ENCODE results near the gene EDA2R.

The EDA2R gene

DNA sequence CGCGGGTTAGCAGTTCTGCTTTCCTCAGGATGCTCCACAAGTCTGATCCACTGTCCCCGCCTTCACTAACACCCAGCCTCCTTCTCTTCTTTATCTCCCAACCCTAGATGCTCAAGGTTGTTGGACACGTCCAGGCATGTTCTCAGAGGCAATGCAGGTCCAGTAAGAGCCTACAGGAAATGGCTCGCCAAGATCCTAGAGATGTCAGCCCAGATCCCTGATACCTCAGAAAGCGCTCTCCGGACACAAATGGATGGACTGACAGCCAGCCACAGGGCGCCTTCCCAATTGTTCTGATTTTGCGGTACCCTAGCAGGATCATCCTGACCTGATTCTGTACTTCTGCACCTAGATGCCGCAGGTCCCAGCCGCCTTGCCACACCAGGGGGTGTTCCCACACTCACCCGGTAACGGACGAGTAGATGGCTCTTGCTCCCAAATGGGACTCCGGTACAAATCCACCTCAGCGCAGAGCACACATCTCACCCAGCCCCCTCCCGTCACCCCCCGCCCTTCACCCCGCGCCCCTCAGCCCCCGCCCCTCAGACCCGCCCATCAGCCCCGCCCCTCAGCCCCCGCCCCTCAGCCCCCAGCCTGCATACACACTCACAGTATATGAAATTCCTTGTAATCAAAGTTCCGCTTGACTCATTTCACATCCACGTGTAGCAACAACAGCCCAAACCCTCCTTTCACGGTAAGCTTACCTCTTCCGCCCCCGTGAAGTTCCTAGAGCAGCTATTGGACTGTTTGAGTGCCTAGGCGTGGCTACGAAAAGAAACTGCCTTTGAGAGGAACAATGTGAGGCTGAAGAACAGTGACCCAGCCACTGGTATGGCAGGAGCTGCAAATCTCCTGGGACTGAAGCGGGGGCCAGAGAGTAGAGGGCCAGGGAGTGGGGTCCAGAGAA, at the start of gene EDA2R:
EDA2R (minus strand) TSS at position 488 of the 910 bp plus-strand sequence. CDS start 23,058 bp downstream, outside the sequence.
- FAIRE-seq = peak; percentile 23

DNA sequence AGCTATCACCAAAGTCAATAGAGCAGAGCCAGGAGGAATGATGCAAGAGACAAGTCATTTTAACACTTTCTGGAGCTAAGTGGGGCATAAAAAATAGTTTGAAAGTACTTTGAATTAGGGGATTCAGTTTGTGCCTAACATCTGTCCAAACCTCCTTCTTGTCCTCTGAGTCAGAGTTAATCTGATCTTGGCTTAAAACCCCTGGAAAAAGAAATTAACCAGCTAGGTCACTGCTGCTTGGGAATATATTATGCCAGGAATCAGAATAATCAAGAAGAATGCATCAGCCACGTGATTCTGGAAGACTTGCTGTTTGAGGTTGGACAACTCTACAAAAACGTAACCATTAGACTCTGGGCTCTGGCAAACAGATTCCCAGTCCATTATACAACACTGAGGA, 45.3 kb upstream of the EDA2R start:
- FAIRE-seq = no peak

DNA sequence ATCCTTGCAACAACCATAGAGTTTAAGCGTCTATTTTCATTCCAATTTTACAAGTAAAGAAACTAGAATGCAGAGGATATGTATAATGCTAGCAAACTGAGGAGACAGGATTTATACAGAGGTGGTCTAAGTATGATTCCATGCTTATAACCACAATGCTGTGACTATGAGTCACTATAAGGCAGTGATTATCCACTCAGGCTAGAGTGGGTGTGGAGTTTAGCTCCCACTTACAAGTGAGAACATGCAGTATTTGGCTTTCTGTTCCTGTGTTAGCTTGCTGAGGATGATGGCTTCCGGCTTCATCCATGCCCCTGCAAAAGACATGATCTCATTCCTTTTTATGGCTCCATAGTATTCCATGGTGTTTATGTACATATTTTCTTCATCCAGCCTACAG, 41.6 kb upstream of the EDA2R start:
- FAIRE-seq = no peak

- FAIRE-seq = no peak
These were observed 38.6 kb upstream of the EDA2R start for GRCh38 chrX:66677430-66677829.

DNA sequence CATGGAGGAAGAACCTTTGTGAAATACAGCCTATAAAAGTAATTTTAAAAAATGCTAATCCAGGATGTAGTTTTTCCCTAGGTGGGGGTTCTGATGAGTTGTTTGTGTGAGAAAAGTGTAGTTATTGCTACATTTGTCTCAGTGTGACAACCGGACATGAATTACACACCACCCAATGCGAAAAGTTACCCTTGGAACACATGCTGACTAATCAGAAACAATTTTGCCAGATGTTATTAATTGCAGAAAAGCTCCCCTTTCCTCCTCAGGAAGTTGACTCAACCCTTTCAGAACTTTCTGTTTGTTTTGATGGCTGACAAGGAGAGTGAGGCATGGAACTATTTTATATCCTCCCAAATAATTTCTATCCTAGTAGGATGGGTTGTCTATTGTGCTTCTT, 38.1 kb upstream of the EDA2R start:
- no peak for FAIRE-seq

- no peak for FAIRE-seq
These were observed 37.5 kb upstream of the EDA2R start for GRCh38 chrX:66676413-66676812.

DNA sequence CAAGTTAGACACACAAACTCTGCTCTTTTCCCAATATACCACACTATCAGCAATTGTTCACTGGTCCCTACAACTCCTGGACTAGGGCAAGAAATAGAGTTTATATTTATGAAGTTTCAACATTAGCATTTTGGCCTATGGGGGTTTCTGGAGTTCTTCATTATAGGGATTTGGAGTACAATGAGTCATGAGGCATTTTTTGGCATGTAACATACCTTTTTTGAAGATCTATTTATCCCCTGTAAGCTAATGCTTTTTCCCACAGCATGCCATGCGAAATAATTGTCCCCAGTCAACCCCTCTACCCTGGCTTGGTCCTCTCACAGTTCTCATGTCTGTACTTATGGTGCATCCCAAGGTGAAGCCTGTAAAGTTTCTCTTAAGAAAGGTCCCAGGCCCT, 36.7 kb upstream of the EDA2R start:
- FAIRE-seq = no peak

DNA sequence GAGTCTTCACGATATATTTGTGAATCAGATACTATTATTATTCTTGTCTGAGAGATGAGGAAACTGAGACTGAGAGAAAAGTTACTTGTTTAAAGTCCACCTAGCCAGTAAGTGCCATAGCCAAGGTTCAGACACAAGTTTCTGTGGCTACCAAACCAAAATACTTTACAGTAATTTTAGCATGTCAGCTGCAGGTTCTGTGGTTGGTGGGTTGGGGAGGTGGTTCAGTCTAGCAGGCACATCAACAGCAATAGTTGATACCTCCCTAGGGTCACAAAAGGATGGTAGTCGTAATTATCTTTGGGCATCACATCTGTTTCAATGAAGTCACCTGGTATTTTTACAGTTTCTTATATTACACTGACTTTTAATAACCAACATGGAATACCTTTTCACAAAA, 35.6 kb upstream of the EDA2R start:
- FAIRE-seq = no peak

DNA sequence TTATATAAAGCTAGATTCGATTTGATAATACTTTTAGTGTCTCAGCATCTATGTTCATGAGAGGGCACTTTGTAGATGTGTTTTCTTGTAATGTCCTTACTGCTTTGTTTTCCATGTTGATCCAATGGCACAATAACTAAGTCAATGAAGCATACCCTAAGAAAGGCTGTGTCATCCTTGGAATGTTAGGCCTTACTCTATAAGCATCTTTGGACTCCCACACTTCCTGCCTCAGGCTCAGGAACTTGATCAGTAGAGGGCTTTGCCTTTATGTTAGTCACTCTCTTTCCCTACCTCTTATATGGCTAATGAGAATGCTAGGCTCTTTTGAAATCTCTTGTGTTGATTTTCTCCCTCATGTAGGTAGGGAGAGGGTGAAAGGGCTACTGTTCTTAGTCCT, 33.2 kb upstream of the EDA2R start:
- FAIRE-seq = no peak

- no peak for FAIRE-seq
These were observed 15.5 kb upstream of the EDA2R start for GRCh38 chrX:66654411-66654810.

DNA sequence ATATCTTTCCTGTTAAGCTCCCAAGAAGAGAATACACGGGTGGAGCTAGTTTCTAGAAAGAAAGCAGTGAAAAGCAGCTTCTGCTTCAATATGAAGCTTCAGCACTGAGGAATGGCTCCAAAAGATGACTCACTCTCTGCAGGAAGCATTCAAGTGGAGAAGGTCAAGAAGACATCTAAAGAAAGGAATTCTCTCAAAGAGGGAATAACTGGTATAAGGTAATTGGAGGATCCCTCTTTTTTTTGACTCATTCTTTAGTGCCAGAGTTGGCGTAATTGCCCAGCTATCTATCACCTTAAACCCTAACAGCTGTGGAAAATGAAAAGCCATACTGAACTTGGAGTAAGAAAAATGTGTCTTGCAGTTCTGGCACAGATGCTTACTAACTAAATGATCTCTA, 3.5 kb downstream of the EDA2R start:
- FAIRE-seq = peak; percentile 72

DNA sequence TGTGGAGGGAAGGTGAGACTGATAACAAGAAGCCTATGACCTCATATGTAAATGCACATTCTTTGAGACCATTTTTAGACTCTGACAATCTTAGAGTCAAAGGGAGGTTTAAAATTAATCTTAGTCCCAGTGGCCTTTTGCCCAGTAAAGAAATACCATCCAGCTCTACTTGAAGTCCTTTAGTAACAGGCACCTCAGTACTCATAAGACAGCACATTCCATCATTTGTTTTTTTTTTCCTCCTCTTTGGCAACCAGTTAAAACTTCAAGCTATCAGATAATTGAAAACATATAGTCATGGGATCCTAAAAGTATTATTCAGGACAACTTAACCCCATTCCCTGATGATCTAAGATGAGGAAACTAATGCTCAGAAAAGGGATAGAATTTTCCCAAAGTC, 4.6 kb downstream of the EDA2R start:
- FAIRE-seq = no peak

DNA sequence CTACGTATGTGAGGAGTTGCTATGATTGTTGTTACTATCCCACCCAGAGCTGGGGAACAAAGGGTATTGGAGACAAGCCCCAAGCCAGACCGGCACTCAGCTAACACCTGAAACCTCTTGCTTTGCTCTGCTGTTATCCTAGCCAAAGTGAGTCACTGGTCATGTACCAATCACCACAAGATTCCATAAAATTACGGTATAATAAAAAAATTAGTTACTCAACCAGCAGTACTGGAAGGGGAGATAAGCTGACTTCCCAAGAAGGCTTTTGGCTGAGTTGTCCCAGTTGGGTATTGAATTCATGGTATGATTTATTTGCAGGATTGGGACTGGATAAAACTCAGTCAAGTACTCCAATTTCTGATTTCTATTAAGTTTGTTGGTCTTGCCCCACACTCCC, 5.3 kb downstream of the EDA2R start:
- no peak for FAIRE-seq

- FAIRE-seq = no peak
These were observed 5.9 kb downstream of the EDA2R start for GRCh38 chrX:66632981-66633380.

DNA sequence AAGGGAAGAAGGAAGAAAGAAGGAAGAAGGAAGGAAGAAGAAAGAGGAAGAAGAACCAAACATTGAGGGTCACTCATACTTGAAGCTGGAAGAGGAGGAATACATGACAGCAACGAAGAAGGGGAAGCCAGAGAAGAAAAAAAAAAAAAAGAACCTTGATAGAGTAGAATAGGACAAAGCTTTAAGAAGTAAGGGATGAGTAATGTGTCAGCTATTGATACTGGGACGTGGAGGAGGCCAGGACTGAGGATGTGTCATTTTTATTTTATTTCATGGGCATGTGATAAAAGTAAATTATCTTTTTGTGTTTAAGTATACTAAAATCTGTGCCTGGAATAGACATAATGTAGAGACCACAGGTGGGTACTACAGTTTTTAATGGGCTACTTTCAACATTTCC, 6.4 kb downstream of the EDA2R start:
- no peak for FAIRE-seq

GRCh38 chrX:66625525-66625924, 13.4 kb downstream of the EDA2R start:
- FAIRE-seq = no peak

DNA sequence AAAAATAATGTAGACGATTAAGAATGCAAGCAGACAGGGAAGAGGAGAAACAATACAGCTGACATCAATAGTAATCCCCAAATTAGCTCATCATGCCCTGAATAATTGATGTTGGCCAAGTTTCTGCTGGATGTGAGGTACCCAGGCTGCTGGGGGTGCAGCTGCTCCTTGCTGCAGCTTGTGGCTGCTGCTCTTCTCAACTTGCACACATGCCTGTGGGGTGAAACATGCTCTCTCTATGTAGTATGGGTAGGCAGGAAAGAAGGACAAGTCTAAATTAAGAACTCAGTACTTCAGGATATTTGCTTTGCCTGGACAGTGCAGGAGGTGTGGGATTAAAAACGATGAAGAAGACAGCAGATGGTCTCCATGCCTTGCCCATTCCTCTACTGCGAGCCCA, 16.7 kb downstream of the EDA2R start:
- FAIRE-seq = no peak

DNA sequence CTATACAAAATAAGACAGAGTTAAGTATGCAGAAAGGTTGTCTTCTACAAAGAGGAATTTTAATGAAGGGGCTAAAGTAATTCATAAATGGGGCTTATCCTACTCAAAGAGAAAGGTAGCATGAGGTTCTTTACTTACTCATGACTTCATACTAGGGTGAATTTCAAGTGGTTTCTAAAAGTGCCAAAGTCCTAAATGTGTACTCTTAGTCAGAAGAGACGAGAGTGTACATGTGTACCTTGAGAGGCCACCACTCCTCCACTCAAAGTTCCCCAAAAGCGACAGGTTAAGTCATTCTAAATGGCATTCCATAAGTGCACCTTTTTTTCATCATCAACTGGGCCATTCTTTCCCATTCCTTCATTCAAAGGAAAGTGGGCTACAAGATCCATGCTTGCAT, 21.9 kb downstream of the EDA2R start:
- no peak for FAIRE-seq

- no peak for FAIRE-seq
These were observed 36.4 kb downstream of the EDA2R start for GRCh38 chrX:66602381-66602938.

DNA sequence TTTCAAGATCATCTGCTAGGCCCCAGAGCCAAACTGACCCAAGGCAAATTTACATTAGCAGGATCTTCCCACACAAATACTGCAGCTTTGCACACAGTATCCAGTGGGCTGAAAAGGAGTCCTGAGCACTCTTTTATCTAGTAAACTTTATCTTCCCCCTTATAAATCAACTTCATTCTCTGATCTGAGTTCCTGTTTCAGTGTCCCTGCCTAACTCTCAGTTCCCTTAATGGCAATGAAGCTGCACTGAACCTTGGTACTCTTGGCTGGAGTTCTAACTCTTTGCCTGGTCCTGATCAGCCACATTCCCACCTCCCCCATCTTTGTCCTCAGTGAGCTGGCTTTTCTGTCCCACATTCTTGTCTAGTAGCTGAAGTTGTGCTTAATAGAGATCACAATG, 37.4 kb downstream of the EDA2R start:
- FAIRE-seq = no peak

GRCh38 chrX:66579219-66579618, 59.7 kb downstream of the EDA2R start:
- FAIRE-seq = peak; percentile 72

DNA sequence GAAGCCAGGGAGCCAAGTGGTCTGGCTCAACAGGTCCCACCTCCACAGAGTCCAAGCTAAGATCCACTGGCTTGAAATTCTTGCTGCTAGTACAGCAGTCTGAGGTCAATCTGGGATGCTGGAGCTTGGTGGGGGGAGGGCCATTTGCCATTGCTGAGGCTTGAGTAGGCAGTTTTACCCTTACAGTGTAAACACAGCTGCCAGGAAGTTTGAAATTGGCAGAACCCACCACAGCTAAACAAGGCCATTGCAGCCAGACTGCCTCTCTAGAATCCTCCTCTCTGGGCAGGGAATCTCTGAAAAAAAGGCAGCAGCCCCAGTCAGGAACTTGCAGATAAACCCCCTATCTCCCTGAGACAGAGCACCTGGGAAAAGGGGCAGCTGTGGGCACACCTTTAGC, 84.9 kb downstream of the EDA2R start:
- no peak for FAIRE-seq

DNA sequence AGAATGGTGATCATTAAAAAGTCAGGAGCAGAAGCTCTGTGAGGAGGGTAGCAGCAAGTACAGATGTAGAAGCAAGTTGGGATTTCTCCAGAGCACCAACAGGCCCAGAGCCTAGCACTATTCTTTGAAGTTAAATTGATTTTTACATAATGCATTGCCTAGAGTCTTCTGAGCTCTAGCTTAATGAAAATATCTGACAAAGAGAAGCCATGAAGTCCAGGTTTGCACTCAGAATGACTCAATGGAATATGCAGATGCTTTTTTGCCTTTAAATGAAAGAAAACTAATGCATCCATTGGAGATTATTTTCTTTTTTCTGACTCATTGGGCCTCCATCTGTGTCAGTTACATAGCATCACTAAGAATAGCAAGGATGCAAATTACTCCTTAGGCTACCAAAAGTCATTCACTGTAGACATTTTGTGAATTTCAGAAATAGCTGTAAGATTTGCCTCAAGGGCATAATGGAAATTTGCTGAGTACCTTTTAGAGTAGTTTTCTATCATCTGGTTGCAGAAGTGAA, 91.0 kb downstream of the EDA2R start:
- no peak for FAIRE-seq

Measured in A204.1 (cell line).